GM12873 (cell line): ENCODE results near the gene ZC3H18.

Experiments
- CTCF ChIP-seq: IDR thresholded peaks from 2 replicates; pipeline ENCODE4 v1.5.1; 2012; ENCODE audit warnings: low read depth, mild to moderate bottlenecking, moderate library complexity, low read length, control low read depth; ENCODE audit not compliant: insufficient read depth; ENCODE audit errors: missing control alignments

Gene ZC3H18

GRCh38 chr16:88618182-88618955 lies 48.2 kb downstream of the ZC3H18 start:
- no peak for TF ChIP-seq CTCF

GRCh38 chr16:88618956-88619667 lies 48.9 kb downstream of the ZC3H18 start:
- TF ChIP-seq CTCF = no peak

- TF ChIP-seq CTCF = no peak
Measured at GRCh38 chr16:88619859-88620815, 49.9 kb downstream of the ZC3H18 start.

- TF ChIP-seq CTCF = no peak
Measured at GRCh38 chr16:88622125-88622524, 51.9 kb downstream of the ZC3H18 start.

GRCh38 chr16:88622866-88623265 lies 52.7 kb downstream of the ZC3H18 start:
- no peak for TF ChIP-seq CTCF

GRCh38 chr16:88623858-88624257 lies 53.7 kb downstream of the ZC3H18 start:
- no peak for TF ChIP-seq CTCF
